GM18951 (cell line): ENCODE results near the gene GUCY2D.

Experiments used
- POLR2A ChIP-seq: IDR thresholded peaks from 4 replicates; pipeline ENCODE4 v1.6.1; 2011; ENCODE audit warnings: mild to moderate bottlenecking; ENCODE audit not compliant: insufficient read length, insufficient read depth; ENCODE audit errors: extremely low read depth
- in situ Hi-C: fragments of 300-500 bp; cut with MboI; formaldehyde crosslinking; loops from one replicate; pipeline ENCODE4 v1.12.0; 2022; ENCODE audit warnings: low sequenced_read_pairs, mixed read lengths, inconsistent platforms; ENCODE audit not compliant: unreplicated experiment

GUCY2D gene

DNA sequence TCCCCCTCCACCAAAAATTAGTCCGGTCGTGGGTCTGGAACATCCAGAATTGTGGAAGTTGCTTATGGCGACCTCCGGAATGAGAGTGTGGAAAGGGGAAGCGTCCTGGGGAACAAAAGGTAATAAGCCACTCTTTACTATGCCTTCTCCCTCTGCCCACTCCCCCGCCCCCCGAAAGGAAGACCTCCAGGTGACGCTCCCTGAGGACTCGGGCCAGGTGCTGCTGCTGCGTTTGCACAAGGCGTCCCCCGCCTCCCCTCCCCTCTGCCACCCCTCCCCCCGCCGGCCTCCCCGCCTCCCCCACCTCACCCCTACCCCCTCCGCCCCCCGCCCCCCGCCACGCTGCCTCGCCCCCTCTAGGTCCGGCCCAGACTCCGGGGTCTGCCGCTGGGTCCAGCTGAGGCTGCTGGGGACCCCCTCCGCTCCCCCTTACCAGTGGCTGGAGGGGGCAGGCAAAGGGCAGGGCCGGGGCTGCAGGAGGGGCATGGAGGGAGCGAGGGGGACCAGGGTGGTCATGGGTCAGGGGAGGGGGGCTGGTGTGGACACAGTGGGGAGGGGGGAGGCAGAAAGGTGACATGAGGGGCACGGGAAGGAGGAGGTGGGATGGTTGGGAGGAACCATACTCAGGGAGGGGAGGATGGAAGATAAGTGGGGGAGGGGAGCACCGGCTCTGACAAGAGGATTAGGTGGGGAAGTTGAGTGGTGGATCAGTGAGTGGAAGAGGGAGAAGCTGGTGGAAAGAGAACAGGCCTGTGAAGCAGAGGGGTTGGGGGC lies 61.5 kb downstream of the GUCY2D start:
- in situ Hi-C loops, result loop anchor here (10.0 kb wide), 1 partner anchor 51 kb away; the partner anchor contains the start of gene ALOXE3

DNA sequence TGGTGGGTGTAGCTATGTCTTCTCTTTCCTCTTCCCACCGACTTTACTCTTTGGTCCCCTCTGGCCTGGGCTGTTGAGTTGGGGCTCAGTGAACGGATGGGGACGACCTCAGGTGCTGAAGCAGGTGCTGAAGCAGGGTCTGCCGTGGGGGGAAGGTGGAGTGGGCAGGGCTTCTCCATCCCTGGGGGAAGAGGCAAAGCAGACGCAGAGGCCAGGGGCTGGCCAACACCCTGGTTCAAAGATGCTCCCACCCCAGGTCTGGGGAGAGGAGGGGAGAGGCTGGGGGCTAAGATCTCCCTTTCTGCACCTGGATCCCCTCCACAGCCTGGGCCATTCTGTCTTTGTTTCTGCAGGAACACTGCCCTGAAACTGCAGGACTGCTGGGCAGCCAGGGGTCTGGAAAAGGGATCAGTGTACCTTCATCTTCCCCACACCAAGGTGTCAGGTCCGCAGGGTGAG lies 62.2 kb downstream of the GUCY2D start:
- TF ChIP-seq POLR2A, result no peak
- in situ Hi-C loops, result loop anchor here (10.0 kb wide), 1 partner anchor 50 kb away; the partner anchor contains the start of gene ALOXE3

More for the DNA sequence above, 61.5 kb downstream of the GUCY2D start:
- TF ChIP-seq POLR2A, result no peak

- no peak for TF ChIP-seq POLR2A
- in situ Hi-C loops, result loop anchor here (10.0 kb wide), 1 partner anchor 48 kb away; the partner anchor contains the start of gene ALOXE3
These were observed 64.7 kb downstream of the GUCY2D start for GRCh38 chr17:8066841-8067775.

DNA sequence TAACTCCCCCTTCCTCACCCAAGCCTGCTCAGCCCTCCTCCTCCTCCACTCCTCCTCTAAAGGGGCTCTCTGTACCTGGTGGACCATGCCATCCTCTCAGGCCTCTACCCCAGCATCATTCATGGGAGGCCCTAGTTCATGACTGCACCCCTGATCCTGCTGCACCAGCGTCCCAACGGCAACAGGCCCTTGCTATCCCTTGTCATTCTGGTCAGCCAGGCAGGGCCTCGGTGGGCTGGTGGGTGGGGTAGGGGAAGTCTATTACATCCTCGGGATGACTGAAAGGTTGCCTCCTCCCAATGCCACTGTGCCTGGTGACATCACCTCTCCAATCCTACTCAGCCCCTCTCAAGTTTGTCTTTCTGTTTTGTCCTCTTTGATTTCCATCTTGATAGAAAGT lies 65.4 kb downstream of the GUCY2D start:
- TF ChIP-seq POLR2A, result no peak
- in situ Hi-C loops, result loop anchor here (10.0 kb wide), 1 partner anchor 47 kb away; the partner anchor contains the start of gene ALOXE3

GRCh38 chr17:8068736-8069586 lies 66.5 kb downstream of the GUCY2D start:
- in situ Hi-C loops, result loop anchor here (10.0 kb wide), 1 partner anchor 46 kb away; the partner anchor contains the start of gene ALOXE3
- TF ChIP-seq POLR2A, result no peak

GRCh38 chr17:8069587-8069860 lies 67.1 kb downstream of the GUCY2D start:
- in situ Hi-C loops, result loop anchor here (10.0 kb wide), 1 partner anchor 45 kb away; the partner anchor contains the start of gene ALOXE3
- TF ChIP-seq POLR2A, result no peak
